Hepatocyte (in vitro differentiated cells): ENCODE results near the gene VIPR2. TPM values are rescaled to one million over a fixed set of nuclear protein-coding genes. Genes with fewer than 3 reads are reported as not detected.

ENCODE experiments used
- DNase-seq: peaks from one replicate; pipeline ENCODE4 v3.0.0-alpha.2; 2016; ENCODE audit warnings: low spot score
- H2AFZ ChIP-seq: fragments of 200-600 bp; sonication (generic); 2 replicates; pipeline ENCODE4 v1.6.0; 2016; ENCODE audit warnings: antibody characterized with exemption, mild to moderate bottlenecking
- H3K27ac ChIP-seq: fragments of 200-600 bp; sonication (generic); 2 replicates; pipeline ENCODE4 v1.5.1; 2016; ENCODE audit warnings: mild to moderate bottlenecking
- H3K27me3 ChIP-seq: fragments of 200-600 bp; sonication (generic); 2 replicates; pipeline ENCODE4 v1.6.1; 2016
- H3K36me3 ChIP-seq: fragments of 200-600 bp; sonication (generic); replicated peaks from 2 replicates; pipeline ENCODE4 v1.5.1; 2016; ENCODE audit warnings: low read depth; ENCODE audit not compliant: insufficient read depth
- H3K4me1 ChIP-seq: fragments of 200-600 bp; sonication (generic); 2 replicates; pipeline ENCODE4 v1.5.1; 2016; ENCODE audit warnings: mild to moderate bottlenecking, moderate library complexity; ENCODE audit not compliant: insufficient read depth
- H3K4me2 ChIP-seq: fragments of 200-600 bp; sonication (generic); 2 replicates; pipeline ENCODE4 v1.6.0; 2016
- H3K4me3 ChIP-seq: fragments of 200-600 bp; sonication (generic); 2 replicates; pipeline ENCODE4 v1.5.1; 2016; ENCODE audit warnings: mild to moderate bottlenecking
- H3K79me2 ChIP-seq: fragments of 200-600 bp; sonication (generic); 2 replicates; pipeline ENCODE4 v1.6.0; 2017; ENCODE audit warnings: mild to moderate bottlenecking
- H3K9me2 ChIP-seq: fragments of 200-600 bp; sonication (generic); replicated peaks from 2 replicates; pipeline ENCODE4 v1.6.0; 2017; ENCODE audit warnings: mild to moderate bottlenecking; ENCODE audit not compliant: insufficient read depth
- H3K9me3 ChIP-seq: fragments of 200-600 bp; sonication (generic); 2 replicates; pipeline ENCODE4 v1.5.1; 2016; ENCODE audit warnings: low read depth, mild to moderate bottlenecking
- H4K20me1 ChIP-seq: fragments of 200-600 bp; sonication (generic); 2 replicates; pipeline ENCODE4 v1.6.0; 2016; ENCODE audit warnings: mild to moderate bottlenecking; ENCODE audit not compliant: insufficient read depth, poor library complexity, severe bottlenecking
- CTCF ChIP-seq: fragments of 200-600 bp; sonication (generic); IDR thresholded peaks from 2 replicates; pipeline ENCODE4 v1.5.1; 2016; ENCODE audit warnings: antibody characterized with exemption, mild to moderate bottlenecking; ENCODE audit not compliant: poor library complexity
- EZH2 ChIP-seq: fragments of 200-600 bp; sonication (generic); IDR thresholded peaks from 2 replicates; pipeline ENCODE4 v1.6.1; 2016; ENCODE audit warnings: antibody characterized with exemption, mild to moderate bottlenecking, borderline replicate concordance
- EZH2phosphoT487 ChIP-seq: fragments of 200-600 bp; sonication (generic); IDR thresholded peaks from one replicate; pipeline ENCODE4 v1.6.1; 2018; ENCODE audit warnings: antibody characterized with exemption, mild to moderate bottlenecking, low read depth, moderate library complexity; ENCODE audit not compliant: unreplicated experiment, severe bottlenecking
- WGBS: methylation state at CpG from one replicate; pipeline ENCODE4 v1.1.6; 2016; ENCODE audit warnings: low lambda C conversion rate; ENCODE audit errors: missing lambda C conversion rate; 5-methylcytosine and 5-hydroxymethylcytosine counted together
- polyA plus RNA-seq: library from polyadenylated mRNA; unstranded; fragments of >200 nt; fragmentation: Nextera tagmentation; extraction: Ambion mirVana; gene quantifications from 2 replicates; pipeline ENCODE4 v1.2.1, GENCODE V29; 2016
- total RNA-seq: library from RNA; depleted of rRNA; stranded (reverse); fragments of >200 nt; gene quantifications from 2 replicates; pipeline ENCODE4 v1.2.3, GENCODE V29; 2014

Gene VIPR2
- total and polyA plus RNA-seq, 2 experiments from 2014 or later, result 2.7 to 3.4 TPM

GRCh38 chr7:159031135-159031701, 113.4 kb downstream of the VIPR2 start:
- H3K27ac ChIP-seq, result peak overlapping the region; percentile 70
- no peak for DNase-seq

DNA sequence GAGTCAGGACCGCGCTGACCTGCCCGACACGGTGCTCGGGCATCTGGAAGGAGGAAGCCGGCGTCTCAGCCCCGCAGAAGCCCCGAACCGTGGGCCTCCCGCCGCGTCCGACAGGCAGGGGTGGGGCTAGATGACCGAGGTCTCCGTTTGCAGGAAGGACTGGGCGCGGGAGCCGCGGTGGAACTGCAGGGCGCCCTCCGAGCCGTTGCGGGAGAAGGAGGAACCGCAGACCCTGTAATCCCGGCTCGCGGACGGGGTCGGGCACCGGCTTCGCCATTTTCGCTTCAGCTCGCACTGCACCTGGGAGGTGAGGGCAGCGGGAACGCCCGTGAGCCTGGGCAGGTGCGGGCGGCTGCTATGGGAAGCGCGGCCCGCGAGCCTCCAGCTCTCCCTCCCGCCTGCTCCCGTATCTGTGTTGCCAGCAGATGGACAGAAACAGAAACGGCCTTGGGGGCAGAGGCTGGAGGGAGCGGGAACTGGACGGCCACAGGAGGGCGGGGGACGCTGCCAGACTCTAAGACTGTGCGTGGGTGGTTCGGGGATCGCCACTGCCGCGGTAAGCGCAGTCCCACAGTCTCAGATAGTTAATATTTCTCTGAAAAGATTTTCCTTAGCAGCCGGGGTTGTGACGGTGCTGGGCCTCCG, 114.1 kb downstream of the VIPR2 start:
- Histone ChIP-seq H4K20me1 (no peaks in the 10 kb centered on the region), H3K9me3 (no peaks in the 10 kb centered on the region), H3K9me2 (no peaks in the 10 kb centered on the region), H3K4me3 (peak overlapping the region; percentile 42), H3K36me3 (no peaks in the 10 kb centered on the region), H3K27ac (peak overlapping the region; percentile 70), H3K4me1 (no peaks in the 10 kb centered on the region), H3K27me3 (no peaks in the 10 kb centered on the region), H2AFZ (peak overlapping the region; percentile 95), H3K4me2 (peak overlapping the region; percentile 94), H3K79me2 (no peaks in the 10 kb centered on the region)
- TF ChIP-seq CTCF (peak; percentile 38), EZH2phosphoT487 (no peak)
- peak; percentile 83 for DNase-seq
- 2% methylated on average over 54 of the region's 59 CpGs for WGBS

More at GRCh38 chr7:159031135-159031701, 113.4 kb downstream of the VIPR2 start:
- H4K20me1 ChIP-seq, result no peaks in the 10 kb centered on the region
- H3K4me2 ChIP-seq, result peak overlapping the region; percentile 94
- TF ChIP-seq EZH2phosphoT487 (no peak), CTCF (no peak), EZH2 (no peak)
- H3K79me2 ChIP-seq, result no peaks in the 10 kb centered on the region
- H3K9me3 ChIP-seq, result no peaks in the 10 kb centered on the region
- no peaks in the 10 kb centered on the region for H3K36me3 ChIP-seq
- no peaks in the 10 kb centered on the region for H3K27me3 ChIP-seq
- H3K4me1 ChIP-seq, result no peaks in the 10 kb centered on the region
- H3K4me3 ChIP-seq, result peak overlapping the region; percentile 42
- 49% methylated on average over 27 of the region's 31 CpGs for WGBS
- no peaks in the 10 kb centered on the region for H3K9me2 ChIP-seq
- H2AFZ ChIP-seq, result peak overlapping the region; percentile 95

- TF ChIP-seq CTCF (no peak), EZH2 (no peak), EZH2phosphoT487 (no peak)
- Histone ChIP-seq H3K27me3 (no peaks in the 10 kb centered on the region), H3K27ac (no peak overlapping the region), H3K4me2 (no peak overlapping the region), H3K9me3 (no peaks in the 10 kb centered on the region), H2AFZ (no peak overlapping the region), H3K36me3 (no peaks in the 10 kb centered on the region), H3K79me2 (no peaks in the 10 kb centered on the region), H3K4me3 (no peak overlapping the region), H3K4me1 (no peaks in the 10 kb centered on the region), H3K9me2 (no peaks in the 10 kb centered on the region), H4K20me1 (no peaks in the 10 kb centered on the region)
- WGBS, result 93% methylated on average over 26 of the region's 26 CpGs
- peak; percentile 3 for DNase-seq
Observed at GRCh38 chr7:159028508-159029401, 115.9 kb downstream of the VIPR2 start.
